Measurements from ENCODE around the gene CCDC187. TPM values are rescaled to one million over a fixed set of nuclear protein-coding genes. Genes with fewer than 3 reads are reported as not detected.

The CCDC187 gene
- total RNA-seq, 1 donor: not detected

GRCh38 chr9:136304456-136304855 is 562 bp upstream of the CCDC187 start:
- no peaks in the 10 kb centered on the region for H3K36me3 ChIP-seq (ENCODE audit: insufficient read depth, low read length)
- H3K27me3 ChIP-seq (ENCODE audit: insufficient read depth, low read length): no peaks in the 10 kb centered on the region
- TF ChIP-seq, protein P1, sequence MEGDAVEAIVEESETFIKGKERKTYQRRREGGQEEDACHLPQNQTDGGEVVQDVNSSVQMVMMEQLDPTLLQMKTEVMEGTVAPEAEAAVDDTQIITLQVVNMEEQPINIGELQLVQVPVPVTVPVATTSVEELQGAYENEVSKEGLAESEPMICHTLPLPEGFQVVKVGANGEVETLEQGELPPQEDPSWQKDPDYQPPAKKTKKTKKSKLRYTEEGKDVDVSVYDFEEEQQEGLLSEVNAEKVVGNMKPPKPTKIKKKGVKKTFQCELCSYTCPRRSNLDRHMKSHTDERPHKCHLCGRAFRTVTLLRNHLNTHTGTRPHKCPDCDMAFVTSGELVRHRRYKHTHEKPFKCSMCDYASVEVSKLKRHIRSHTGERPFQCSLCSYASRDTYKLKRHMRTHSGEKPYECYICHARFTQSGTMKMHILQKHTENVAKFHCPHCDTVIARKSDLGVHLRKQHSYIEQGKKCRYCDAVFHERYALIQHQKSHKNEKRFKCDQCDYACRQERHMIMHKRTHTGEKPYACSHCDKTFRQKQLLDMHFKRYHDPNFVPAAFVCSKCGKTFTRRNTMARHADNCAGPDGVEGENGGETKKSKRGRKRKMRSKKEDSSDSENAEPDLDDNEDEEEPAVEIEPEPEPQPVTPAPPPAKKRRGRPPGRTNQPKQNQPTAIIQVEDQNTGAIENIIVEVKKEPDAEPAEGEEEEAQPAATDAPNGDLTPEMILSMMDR (IDR thresholded peaks at IDR 0.05; ENCODE audit: extremely low read depth, low read depth, low read length): no peak
- no peaks in the 10 kb centered on the region for H3K9me3 ChIP-seq (ENCODE audit: low read depth, low read length)
- H2AFZ ChIP-seq (ENCODE audit: low read length): no peak overlapping the region
- no peak overlapping the region for H3K4me2 ChIP-seq (ENCODE audit: insufficient read depth, low read length)
- DNase-seq (ENCODE audit: insufficient read length, low spot score, missing footprints): no peak
- H3K4me3 ChIP-seq (ENCODE audit: insufficient read depth, low read length): no peak overlapping the region
- H3K79me2 ChIP-seq (ENCODE audit: insufficient read depth, low read length): no peaks in the 10 kb centered on the region
- H3K4me1 ChIP-seq (ENCODE audit: insufficient read depth, low read length): no peaks in the 10 kb centered on the region
- H3K27ac ChIP-seq (ENCODE audit: low read depth, low read length): no peak overlapping the region
- H4K20me1 ChIP-seq (ENCODE audit: insufficient read depth, low read length): no peaks in the 10 kb centered on the region

DNA sequence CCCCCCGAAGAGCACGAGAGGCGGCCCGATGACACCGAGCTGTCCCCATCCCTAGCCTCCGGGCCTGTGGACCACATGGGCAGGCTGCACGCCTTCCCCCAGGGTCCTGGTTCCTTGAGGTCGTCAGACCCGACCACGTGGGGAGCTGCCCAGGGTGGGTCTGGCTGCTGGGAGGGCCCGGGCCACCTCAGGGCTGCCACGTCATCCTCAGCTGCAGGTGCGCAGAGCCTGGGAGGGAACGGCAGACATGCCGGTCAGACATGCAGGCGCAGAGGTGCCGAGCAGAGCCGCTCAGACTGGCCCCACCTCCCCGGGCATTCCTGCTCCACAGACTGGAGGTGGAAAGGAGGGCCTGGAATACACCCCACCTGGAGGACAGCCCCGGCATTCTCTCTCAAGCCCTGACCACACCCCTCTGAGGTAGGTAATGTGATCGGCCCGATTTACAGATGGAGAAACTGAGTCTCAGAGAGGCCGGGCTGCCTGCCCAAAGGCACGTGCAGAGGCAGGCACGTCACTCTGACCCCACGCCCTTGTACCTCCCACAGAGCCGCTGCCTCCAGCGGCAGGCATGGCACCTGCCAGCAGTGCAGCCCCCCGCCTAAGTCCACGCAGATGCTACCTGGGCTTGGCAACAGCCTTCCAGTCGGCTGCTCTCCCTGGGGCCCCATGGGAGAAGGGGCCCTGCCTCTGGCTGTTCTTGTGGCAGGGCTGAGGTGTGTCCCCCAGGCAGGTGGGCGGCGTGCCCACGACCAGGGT is 649 bp downstream of the CCDC187 start:
- H3K4me1 ChIP-seq (ENCODE audit: insufficient read depth, low read length): no peaks in the 10 kb centered on the region
- no peak for DNase-seq (ENCODE audit: insufficient read length, low spot score, missing footprints)
- H3K36me3 ChIP-seq (ENCODE audit: insufficient read depth, low read length): no peaks in the 10 kb centered on the region
- no peak overlapping the region for H3K27ac ChIP-seq (ENCODE audit: low read depth, low read length)
- H3K4me3 ChIP-seq (ENCODE audit: insufficient read depth, low read length): no peak overlapping the region
- H3K27me3 ChIP-seq (ENCODE audit: insufficient read depth, low read length): no peaks in the 10 kb centered on the region
- TF ChIP-seq, protein P1 (IDR thresholded peaks at IDR 0.05; ENCODE audit: extremely low read depth, low read depth, low read length): no peak
- H3K4me2 ChIP-seq (ENCODE audit: insufficient read depth, low read length): no peak overlapping the region
- no peak overlapping the region for H2AFZ ChIP-seq (ENCODE audit: low read length)
- H3K9me3 ChIP-seq (ENCODE audit: low read depth, low read length): no peaks in the 10 kb centered on the region
- no peaks in the 10 kb centered on the region for H3K79me2 ChIP-seq (ENCODE audit: insufficient read depth, low read length)
- H4K20me1 ChIP-seq (ENCODE audit: insufficient read depth, low read length): no peaks in the 10 kb centered on the region

DNA sequence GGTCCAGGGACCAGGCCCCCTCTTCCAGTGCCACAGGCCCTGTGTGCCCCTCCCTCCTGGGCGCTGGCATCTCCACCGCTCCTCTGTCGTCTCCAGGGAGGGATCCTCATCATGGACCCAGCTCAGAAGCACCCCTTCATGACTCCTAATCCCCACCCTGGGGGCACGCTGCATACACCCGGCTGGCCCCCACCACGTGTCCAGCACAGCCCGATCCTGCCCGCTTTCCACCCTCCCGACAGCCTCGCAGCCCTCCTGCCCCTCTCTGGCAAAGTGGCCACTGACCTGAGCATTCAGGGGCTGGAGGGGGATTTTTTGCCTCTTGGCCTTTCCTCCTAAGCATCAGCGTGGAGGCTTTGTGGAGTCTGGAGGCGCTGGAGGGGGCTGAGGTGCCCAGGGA is 1.4 kb downstream of the CCDC187 start:
- no peaks in the 10 kb centered on the region for H4K20me1 ChIP-seq (ENCODE audit: insufficient read depth, low read length)
- DNase-seq (ENCODE audit: insufficient read length, low spot score, missing footprints): no peak
- H3K36me3 ChIP-seq (ENCODE audit: insufficient read depth, low read length): no peaks in the 10 kb centered on the region
- no peak overlapping the region for H2AFZ ChIP-seq (ENCODE audit: low read length)
- H3K4me3 ChIP-seq (ENCODE audit: insufficient read depth, low read length): no peak overlapping the region
- no peaks in the 10 kb centered on the region for H3K9me3 ChIP-seq (ENCODE audit: low read depth, low read length)
- TF ChIP-seq, protein P1 (IDR thresholded peaks at IDR 0.05; ENCODE audit: extremely low read depth, low read depth, low read length): no peak
- H3K27ac ChIP-seq (ENCODE audit: low read depth, low read length): no peak overlapping the region
- no peaks in the 10 kb centered on the region for H3K4me1 ChIP-seq (ENCODE audit: insufficient read depth, low read length)
- no peaks in the 10 kb centered on the region for H3K27me3 ChIP-seq (ENCODE audit: insufficient read depth, low read length)
- H3K4me2 ChIP-seq (ENCODE audit: insufficient read depth, low read length): no peak overlapping the region
- no peaks in the 10 kb centered on the region for H3K79me2 ChIP-seq (ENCODE audit: insufficient read depth, low read length)

DNA sequence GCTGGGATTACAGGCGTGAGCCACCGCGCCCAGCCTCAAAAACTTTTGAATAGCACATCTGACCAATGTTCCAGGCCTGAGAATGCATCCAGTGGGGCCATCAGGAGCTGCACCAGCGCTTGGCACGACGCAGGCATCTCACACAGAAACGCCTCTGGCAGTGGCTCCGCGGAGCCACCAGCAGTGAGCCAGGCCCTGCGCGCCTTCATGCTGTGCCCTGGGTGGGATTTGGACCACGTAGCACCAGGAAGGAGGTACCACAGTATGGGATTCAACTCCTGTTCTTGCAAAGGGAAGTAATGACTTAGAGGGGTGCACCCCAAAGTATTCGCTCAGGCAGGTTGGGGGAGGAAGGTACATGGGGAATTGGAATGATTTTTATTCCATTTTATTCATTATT is 3.0 kb downstream of the CCDC187 start:
- H3K27ac ChIP-seq (ENCODE audit: low read depth, low read length): no peak overlapping the region
- H3K36me3 ChIP-seq (ENCODE audit: insufficient read depth, low read length): no peaks in the 10 kb centered on the region
- no peaks in the 10 kb centered on the region for H3K4me1 ChIP-seq (ENCODE audit: insufficient read depth, low read length)
- no peak for DNase-seq (ENCODE audit: insufficient read length, low spot score, missing footprints)
- no peaks in the 10 kb centered on the region for H3K79me2 ChIP-seq (ENCODE audit: insufficient read depth, low read length)
- H2AFZ ChIP-seq (ENCODE audit: low read length): no peak overlapping the region
- H3K4me3 ChIP-seq (ENCODE audit: insufficient read depth, low read length): no peak overlapping the region
- no peaks in the 10 kb centered on the region for H3K27me3 ChIP-seq (ENCODE audit: insufficient read depth, low read length)
- H3K4me2 ChIP-seq (ENCODE audit: insufficient read depth, low read length): no peak overlapping the region
- H3K9me3 ChIP-seq (ENCODE audit: low read depth, low read length): no peaks in the 10 kb centered on the region
- H4K20me1 ChIP-seq (ENCODE audit: insufficient read depth, low read length): no peaks in the 10 kb centered on the region
- TF ChIP-seq, protein P1 (IDR thresholded peaks at IDR 0.05; ENCODE audit: extremely low read depth, low read depth, low read length): no peak

All from osteoblast (primary cell).